Activated CD4-positive, alpha-beta T cell treated with anti-CD3 and anti-CD28 coated beads, Interleukin-2, Interleukin-4, amounts not matched to agents 100 ng/mL and 50 ng/mL, durations not matched to agents 16 hours and 8 hours (primary cell): Measurements from ENCODE around the gene MICAL3.

Experiments
- DNase-seq: peaks from one replicate; pipeline ENCODE4 v3.0.0-alpha.2; 2020; ENCODE audit warnings: low spot score

Gene MICAL3

DNA sequence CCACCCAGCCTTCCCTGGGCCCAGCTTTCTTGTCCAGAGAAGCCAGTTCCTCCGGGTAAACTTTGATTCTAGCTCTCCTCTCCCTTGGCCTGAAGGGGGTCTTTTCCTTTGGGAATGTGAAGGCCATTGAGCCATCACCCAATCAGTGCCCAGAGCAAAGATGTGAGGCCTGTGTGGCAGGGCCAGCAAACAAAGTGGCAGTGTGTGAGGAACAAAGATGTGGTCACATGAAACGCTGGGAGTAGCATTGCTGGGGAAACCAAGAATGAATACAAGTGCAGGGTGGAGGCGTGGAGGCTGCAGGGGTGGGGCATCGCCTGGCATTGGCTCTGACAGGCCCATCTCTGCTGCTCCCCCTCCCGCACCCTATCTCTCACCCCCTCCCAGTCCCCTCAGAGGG lies 158.2 kb downstream of the MICAL3 start:
- no peak for DNase-seq

DNA sequence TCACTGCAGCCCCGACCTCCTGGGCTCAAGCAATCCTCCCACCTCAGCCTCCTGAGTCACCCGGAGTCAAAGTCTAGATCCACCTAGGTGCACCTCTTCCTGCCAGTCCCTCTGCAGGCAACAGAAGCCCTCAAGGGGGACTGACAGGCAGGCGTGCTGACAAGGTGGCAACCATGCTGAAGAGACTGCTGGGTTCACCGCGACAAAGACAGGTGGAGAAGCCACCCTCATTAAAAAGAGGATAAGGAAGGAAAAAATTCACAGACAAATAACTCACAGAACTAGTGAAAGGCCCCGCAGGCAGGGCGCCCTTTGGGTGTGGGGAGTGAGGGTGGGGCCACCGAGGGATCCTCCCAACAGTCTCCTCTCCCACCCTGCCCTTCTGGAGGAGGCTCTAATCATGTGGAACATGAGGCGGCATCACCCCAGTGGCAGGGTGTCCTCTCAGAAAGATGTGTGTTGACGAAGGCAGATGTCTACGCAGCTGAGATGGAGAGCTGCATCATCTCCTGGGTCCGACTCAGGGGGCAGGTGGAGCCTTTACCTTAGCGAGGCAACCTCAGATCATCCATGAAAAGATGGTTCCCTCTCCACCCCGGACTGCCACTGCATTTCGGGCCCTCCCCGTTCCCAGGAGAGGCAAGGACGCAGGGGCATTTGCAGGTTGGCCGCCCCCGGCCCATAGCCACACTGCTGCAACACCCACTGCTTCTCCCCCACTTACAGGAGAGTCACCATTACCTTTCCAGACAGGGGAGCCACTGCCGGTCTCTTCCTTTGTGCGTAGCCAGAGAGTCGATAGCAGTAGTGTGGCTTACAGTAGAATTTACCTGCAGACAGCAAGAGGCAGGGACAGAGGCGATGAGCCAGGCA lies 158.9 kb downstream of the MICAL3 start:
- DNase-seq: no peak

DNA sequence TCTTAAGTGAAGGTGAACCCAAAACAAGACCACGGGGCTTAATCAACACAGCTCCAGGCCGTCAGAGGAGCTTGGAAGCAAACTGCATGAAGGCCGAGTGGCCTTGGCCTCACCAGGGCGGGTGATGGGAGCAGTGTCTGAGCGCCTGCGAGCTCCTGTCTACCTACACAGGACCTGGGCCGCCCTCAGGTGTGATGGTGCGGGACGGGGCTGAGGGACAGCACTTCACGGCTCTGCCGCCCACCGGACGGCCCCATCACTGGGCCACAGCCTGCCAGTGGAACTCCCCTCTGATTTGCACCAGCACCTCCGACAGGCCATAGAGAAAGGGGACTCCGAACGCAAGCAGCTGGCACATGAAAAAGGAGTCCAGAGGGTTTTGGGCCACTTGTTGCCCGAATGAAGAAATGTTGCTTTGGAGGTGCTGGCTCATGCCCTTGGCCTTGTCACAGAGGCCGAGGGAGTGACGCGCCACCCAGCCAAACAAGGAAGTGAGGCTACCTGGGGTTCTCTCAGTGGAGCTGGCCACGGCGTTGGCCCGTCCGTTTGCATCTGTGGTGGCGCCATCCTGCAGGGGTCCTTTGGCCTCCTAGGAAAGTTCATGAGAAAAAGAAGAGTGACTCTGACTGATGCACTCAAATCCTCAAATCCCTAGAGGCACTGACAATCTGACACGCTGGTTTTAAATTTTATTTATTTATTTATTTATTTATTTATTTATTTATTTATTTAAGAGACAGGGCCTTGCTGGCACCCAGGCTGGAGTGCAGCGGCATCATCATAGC lies 159.8 kb downstream of the MICAL3 start:
- no peak for DNase-seq

DNA sequence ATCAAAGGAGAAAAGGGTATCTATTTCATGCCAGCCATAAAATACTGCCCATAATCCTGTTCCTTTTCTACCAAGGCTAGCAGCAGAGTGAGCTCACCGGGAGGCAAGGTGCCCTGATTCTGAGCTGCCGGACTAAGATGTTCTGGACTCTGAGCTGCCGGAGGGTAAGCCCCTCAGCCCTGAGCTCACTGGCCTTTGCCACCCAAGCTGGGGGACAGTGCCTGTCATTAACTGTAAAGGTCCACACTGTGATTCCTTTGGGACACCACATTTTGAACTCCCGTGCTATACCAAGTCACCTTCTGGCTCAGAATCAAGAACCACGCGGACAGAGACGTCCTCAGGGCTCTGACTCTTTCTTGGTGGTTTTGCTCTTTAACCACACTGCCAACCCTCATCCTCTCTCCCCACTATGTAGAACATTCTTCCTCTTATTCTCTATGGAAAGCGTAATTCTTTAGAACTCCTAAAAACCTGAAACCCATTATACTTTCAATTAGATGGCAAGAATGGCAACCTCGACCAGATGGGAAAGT lies 161.6 kb downstream of the MICAL3 start:
- no peak for DNase-seq

DNA sequence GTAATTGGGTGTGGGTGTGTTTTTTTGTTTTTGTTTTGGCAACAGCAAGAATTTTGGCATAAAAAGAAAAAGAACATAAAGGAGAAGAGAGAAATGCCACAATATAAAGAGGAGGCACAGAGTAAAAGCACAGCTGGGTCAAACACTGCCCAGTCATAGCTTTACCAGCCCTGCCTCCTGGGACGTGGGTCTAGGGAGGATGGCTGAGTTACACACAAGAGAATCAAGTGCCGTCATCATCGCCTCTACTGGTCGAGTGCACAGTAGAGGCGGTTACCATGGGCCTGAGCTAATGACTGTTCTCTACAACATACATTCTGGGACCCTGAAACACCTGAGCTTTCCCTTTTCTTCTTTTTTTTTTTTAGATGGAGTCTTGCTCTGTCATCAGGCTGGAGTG lies 162.5 kb downstream of the MICAL3 start:
- DNase-seq: no peak

DNA sequence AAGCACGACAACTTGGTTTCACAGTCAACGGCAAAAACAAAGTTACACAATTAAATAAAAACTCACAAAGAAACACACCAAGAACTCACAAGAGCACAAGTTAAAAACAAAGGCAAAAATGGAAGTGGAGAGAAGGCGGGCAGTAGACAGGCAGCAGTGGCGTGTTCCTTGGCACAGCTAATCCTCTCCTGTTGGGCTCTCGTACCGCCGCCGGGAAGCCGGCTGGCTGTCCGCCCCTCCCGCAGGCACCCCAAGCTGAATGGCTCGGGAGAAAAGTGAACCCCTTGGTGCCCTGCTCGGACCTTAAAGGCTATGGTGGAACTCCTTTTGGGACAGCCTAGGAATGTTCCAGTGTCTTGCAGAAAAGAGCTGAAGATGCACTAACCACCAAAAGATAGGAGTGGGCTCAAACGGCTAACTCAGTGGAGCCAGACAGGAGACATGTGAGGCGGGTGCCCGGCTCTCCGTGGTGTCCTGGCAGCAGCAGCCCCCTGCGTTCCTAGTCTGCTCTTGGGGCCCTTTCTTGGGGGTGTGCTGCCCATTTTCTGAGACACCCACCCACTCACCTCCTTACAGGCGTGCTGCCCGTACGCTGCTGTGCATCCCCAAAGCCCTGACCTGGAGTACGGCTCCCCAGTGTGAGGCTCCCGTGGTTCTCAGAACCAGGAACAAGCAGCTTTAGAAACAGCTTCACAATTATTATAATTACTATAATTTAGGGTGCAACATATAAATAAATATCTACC lies 164.0 kb downstream of the MICAL3 start:
- DNase-seq: no peak

DNA sequence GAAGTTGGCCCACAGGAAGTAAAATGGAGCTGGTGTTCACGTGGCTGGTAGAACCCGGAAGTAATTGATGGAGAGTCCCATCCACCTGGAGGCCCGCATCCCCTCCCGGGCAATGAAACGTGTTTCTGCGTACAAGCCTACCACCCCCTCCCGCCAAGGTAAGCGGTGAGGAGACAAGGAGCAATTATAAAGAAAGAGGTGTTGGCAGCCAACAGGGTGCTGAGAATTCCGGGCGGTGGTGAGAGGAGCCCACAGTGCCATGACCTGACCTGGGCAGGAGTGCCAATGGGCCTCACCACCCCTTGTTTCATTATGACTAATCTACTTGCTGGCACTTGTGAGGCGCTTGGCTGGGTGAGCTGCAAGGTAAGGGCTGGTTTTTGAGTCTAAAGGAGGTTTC lies 166.3 kb downstream of the MICAL3 start:
- no peak for DNase-seq

DNA sequence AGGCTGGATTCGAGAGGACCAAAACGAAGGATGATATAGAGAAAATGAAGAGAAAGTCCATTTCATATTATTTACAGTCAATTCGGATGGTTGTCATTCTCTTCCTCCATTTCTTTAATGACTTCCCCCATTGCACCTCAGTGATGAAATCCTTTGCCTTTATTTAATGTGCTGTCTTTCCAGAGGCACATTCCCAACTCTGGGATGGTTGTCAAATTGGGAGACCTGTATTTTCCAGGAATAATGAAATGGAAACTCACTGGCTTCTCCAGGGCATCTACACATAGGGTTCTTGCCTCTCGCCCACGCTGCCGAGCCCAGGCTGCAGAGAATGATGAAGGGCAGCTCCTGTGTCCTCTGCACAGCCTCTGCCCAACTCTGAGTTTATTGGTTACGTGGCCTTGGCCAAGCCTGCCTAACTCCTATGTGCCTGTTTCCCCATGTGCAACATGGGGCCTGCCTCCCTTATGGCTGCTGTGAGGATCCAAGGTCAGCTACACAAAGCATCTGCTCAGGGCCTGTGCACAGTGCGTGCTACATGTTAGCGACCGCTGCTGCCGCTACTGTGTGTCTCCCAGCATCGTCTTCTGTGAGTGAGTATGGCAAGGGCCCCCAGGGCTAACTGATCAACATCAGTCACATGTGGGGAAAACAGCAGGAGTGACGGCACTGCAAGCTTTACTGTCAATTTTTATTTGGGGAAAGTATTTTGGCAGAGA lies 168.6 kb downstream of the MICAL3 start:
- DNase-seq: no peak

DNA sequence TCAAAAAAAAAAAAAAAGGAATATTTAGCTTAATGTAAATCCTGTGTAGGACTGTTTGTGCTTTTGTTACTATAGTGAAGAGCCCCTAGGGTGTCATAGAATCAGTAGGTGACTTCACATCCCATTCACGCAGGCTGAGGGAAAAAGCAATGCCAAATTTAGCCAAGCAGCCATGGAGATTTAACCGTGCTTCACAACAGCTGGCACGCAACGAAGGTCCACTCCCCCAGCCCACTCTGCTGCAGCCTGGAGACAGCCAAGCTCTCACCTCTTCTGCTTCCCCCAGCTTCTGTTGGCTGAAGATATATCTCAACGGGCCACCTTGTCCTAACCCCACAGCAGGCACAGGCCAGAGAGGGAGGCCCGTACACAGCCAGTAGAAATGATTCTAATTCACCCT lies 171.3 kb downstream of the MICAL3 start:
- DNase-seq: no peak

DNA sequence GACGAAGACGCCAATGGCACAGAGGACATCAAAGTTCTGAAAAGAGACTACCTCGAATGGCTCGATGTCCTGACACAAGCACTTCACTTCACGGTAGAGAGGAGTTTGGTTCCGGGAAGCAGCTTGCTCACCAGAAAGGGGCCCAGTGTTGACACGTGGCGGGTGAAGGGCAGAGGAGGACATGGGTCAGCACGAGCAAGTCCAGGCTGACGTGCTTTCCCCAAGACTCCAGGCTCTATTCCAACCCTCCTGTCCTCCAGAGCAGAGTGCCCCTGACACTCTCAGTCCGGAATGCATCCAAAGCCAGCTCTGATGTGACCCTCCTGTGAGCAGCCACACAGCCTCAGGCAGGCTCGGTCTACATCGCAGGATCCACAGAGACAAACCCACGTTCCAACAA lies 172.6 kb downstream of the MICAL3 start:
- DNase-seq: no peak

DNA sequence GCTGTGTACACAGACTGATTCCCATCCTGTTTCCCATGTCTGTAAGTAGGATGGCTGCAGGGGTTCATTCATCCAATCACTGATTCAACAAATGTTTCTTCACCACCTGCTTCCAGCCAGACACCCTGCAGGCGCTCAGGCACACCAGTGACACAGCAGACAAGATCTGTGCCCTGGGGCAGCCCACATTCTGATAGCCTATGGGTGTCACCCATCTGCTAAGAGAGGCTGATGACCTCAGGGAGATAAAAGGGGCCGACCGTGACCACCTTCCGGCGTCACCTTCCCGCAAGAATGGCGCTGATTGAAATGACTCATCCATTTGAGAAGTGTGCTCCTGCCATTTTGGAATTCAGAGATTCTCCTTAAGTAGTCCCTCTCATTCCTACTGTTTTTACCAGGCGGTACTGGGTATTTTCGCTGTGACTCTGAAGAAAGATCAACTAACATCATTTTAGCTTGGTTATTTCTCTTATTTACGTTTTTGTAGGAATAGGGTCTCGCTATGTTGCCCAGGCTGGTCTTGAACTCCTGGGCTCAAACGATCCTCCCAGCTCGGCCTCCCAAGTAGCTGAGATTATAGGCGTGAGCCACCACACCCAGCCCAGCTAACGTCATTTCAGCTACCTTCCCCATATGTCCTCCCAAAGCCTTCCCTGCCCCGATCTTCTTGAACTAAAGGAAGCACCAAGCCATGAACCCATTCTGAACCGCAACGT lies 176.8 kb downstream of the MICAL3 start:
- DNase-seq: no peak

DNA sequence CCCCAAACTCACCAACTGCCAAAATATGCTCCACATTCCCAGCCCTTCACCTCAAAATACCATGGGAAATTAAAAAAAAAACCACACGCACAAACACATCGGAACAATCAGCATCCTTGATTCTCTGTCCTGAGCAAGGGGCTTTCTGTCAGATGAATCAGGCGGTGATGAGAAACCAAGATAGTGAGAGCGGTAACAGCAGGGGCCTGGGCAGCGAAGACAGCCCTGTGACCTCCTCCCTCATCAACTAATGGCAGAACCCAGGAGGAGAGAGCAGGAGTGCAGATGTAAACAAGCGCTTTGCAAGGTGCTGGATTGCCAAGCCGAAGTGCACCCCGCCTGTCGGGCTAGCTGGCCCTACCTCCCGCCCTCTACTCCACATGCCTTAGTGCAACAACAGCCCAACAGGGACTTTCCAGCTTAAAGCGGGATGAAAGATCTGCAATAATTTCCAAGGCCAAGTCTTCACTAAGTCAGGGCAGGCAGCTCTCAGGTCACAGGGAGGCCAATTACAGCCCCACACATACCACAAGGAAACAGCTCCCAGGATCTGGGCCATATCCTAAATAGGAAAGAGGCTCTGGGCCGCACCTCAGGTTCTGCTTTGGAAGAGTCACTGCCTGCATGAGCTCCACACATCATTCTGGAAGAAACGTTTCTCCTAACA lies 177.9 kb downstream of the MICAL3 start:
- DNase-seq: no peak

DNA sequence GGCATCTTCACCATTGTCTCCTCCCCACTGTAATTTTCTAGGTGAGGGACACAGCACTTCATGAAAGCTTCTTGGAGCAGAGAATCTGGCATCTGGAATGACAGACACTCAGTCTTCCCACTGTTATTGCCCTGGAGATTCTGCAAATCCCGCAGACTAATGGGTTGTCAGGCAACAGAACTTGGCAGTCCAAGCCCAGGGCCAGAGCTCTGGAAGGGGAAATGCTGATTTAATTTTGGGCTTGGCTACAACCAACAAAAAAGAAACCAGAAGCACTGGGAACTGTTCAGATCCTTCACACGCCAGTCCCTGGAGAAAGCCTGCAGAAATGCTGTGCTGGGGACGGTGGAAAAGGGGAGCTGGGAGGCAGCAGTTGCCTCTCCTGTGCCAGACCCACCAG lies 178.6 kb downstream of the MICAL3 start:
- no peak for DNase-seq

DNA sequence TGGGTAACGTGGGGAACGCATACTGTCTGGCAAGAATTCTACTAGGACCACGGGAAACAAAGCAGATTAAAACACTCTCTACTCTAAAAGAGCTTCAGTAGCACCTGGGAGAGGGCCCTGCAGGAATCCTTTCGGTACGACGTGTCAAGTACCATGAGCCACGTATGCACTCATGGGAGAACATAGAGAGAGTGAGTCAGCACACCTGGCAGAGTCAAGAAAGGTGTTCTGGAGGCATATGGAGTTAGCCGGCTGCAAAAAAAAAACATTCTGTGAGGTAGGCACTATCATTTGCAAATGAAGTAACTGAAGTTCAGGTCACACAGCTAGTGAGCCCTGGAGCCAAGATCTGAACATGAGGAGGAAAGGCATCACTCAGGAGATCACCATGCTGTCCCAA lies 179.0 kb downstream of the MICAL3 start:
- no peak for DNase-seq

DNA sequence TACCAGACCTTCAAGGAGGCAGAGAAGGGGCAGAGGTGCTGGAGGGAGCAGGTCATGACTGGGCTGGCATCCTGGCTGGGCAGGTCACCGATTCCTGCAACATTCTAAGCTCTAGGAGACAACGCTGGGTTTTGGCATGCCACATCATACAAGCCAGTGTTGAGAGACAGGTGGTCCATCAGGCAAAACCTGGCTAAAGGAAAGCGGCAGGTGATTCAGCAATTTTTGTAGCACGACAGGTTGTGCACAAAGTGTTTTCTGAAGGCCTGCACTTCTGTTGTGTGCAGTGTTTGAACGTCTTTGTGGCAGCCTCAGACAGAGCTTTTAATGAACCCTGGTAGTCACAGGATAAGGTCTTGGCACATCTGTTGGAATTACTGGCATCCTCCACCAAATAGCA lies 180.2 kb downstream of the MICAL3 start:
- no peak for DNase-seq

DNA sequence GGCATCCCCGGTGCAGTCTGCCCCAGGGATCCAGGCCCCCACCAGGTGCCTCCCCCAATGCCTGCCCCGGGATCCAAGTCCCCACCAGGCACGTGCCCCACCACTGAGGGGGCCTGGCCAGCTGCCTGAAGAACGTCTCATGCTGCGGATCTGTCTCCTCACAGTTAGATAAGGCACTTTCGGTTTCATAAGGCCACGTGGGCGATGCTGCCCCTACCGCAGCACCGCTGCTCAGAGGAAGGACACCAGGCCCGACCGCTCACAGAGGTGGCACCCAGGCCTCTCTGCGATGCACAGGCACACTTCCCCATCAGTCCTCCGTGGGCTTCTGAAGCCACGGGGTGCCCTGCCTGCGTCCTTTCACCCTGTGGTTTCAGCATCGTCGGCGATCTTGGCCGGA lies 182.0 kb downstream of the MICAL3 start:
- peak; percentile 45 for DNase-seq

DNA sequence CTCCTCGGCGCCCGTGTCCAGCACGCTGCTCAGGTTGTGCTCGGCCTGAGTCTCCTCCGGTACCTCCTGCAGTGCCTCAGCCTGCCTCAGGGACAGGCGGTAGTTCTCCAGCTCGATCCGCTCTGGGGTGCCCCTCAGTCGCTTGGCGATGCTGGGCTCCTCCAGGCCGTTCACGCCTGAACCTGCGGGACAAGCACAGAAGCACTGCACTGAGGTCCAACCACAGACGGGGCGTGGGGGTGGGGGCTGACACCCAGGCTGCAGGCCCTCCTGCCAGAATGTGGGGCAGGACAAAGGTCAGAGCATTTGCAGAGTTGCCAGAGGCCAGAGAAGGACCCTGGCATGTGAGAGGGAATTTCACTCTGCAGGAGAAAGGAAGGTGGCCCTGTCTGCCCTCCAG lies 182.5 kb downstream of the MICAL3 start:
- no peak for DNase-seq

DNA sequence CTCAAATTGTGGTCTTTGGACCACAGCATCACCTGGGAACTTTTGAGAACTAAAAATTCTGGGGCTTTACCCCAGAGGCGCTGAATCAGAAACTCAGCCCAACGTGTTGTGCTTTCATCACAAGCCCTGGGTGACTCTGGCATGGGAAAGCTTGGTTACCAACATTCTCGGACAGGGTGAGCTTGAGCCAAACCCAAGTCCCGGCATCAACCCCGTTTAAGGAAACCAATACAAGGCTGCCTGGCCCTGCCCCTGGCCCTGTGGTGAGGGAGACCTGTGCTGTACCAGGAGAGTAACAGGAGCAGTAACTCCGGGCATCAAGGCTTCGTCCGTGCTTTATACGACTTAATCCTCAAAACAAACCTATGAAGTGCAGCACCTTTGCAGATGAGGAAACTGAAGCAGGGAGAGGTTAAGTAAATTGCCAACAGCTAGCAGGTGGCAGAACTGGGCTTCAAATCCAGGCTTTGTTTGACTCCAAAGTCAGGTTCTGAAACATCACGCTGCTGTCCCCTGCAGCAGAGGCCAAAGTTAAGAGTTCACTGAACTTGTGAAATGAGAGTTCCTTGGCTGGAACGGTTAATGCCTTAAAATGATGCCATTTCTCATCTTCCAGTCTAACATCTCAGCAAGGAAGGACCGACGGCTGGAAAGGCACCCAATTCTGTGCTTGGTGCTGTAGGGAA lies 186.0 kb downstream of the MICAL3 start:
- no peak for DNase-seq

DNA sequence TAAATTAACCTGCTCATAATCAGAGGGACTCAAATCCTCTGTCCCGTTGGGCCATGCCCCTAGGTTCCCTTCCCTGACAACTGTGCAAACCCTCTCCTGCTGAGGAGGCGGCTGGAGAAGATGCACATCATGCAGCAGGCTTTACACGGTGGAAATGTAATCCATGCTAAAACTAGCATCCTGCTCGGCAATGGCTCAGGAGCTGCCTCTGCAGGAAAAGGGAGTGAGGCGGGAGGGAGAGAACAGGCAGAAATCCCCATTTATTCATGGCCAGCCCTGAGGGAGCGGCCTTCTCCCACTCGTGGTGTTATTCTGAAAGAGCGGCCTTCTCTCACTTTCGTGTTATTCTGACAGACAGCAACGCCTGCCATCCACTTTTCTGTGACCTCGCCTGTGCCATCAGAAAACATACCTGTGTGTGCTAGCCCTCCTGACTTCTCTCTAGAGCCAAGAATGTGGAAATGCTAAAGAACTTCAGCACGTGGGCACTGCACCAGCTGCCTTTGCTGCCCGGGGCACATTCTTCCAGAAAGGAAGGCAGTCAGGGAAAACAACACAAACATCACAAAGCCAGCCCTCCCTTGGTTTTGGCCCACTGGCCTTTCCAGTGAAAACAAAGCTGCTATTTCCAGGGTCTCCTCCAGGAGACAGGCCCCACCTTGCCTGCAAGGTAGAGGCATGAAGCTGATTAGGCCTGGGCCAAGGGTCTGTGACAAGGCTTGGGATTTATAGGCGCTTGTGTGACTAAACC lies 187.2 kb downstream of the MICAL3 start:
- no peak for DNase-seq
